ENCODE measurements around the gene ACTL7A.
"Not testable (repeated sequence)": the region's sequence is repeated elsewhere in the genome, so short reads cannot be mapped to it uniquely, and the experiment has no call there.

ACTL7A gene

DNA sequence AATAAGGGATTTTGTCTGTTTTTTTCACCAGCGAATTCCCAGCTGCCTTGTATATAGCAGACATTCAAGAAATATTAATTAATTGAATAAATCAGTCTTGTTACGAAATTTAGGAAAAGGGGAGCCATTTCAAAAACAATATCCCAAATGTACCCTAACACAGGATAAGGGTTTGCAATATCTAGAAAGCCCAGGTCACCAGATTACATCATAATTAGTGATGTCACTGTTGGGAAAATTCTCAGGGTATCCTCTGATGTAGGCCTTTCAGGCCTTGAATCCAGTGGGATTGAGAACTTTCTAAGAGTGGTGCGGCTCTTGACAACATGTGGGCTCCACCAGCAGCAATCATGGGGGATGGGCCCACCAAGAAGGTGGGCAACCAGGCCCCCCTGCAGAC lies at the start of gene ACTL7A:
ACTL7A (plus strand) TSS at position 270 of the 400 bp plus-strand sequence; CDS start at position 327, 57 bp downstream.
- FAIRE-seq, result no peak

DNA sequence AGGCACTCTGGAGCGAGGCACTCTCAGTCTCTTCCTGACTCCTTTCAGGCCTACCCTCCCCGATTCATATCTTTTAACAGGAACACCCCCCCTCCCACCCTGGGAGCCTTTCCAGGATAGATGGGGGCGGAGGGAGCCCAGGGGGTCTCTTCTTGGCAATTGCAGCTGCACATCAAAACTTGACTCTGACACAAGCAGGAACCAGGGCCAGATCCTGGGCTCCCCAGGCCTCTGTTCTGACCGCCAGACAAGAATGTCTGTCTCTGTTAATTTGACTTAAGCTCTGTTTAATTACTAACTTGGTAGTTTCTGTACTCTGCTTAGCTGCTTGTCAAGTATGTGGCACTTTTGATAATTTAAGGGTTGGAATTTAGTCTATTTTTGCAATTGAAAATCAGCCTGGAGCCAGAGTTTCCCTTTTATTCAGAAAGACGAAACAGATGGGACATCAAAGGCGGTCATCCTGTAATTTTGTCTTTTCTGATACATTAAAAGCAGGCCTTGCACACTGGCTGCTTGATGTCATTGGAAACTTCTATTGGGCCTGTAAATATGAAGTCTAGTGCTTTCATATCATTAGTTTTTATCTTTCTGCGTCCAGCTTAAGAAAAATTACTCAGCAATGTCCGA lies 49.6 kb upstream of the ACTL7A start:
- FAIRE-seq, result no peak

DNA sequence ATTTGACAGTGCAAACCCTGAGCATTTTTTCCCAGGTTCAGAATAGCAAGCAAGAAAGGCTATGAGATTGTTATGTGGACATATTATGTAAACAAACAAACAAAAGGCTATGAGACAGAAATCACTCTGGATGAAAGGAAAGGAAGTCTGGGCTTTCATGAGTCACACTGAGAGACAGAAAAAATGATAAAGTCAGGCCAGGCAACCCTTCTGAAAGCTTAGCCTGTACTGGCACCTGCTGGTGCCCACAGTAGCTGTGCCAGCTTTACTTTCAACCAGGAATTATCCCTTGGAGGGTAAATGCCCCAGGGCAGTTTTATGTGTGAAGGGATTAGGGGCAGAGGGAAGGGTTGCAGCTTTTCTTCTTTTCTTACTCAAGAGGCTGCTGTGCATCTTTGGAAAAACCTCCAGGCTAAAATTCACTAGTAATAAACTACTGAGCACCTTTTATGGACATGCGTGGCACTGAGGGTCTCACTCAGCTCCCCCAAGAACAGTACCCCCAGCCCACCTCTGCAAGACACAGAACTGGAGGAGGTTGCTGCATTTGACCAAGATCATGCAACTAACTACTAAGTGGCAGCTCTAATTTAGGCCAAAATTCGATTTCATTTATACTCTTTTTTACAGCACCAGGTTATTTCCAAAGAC lies 48.0 kb upstream of the ACTL7A start:
- FAIRE-seq, result no peak

DNA sequence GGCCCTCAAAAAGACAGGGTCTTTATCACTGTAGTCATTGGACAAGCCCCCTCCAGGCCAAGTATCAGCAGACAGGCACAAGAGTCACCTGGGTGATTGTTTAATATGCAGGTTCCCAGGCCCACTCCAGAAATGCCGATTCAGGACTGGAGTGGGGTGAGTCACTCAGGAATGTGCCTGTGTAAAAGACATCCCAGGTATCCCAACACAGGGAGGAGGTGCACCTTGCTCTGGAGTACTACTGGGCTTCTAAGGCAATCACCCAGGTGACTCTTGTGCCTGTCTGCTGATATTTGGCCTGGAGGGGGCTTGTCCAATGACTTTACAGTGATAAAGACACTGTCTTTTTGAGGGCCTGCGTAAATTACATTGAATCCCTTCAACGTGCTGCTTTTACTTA lies 46.9 kb upstream of the ACTL7A start:
- no peak for FAIRE-seq

DNA sequence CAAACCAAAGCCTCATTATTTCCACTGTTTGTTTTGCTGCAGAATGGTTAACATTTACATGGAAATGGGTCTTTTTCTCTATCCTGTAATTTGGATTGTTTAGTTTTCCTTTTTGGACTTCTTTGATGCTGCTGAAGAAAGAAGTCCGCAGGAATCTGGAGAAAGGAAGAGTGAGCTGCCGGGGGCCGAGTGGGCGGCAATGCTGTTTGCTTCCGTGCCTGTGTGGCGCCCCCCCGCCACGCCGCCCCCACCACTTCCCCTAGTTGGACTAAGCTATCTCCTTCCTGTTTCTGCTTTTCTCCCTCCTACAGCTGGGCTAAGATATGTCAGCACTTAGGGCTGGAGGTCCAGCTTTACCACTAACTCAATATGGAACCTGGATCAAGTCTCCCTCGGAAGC lies 46.0 kb upstream of the ACTL7A start:
- FAIRE-seq, result no peak

DNA sequence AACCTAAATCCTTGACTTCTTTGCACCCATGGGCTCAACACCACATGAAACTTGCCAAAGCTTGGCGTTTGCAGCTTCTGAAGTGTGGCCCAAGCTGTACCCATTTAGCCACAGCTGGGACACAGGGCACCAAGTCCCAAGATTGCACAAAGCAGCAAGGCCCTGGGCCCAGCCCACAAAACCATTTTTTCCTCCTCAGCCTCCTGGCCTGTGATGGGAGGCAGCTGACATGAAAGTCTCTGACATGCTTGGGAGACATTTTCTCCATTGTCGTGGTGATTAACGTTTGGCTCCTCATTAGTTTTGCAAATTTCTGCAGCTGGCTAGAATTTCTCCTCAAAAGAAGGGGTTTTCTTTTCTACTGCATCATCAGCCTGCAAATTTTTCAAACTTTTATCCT lies 38.2 kb upstream of the ACTL7A start:
- no peak for FAIRE-seq

DNA sequence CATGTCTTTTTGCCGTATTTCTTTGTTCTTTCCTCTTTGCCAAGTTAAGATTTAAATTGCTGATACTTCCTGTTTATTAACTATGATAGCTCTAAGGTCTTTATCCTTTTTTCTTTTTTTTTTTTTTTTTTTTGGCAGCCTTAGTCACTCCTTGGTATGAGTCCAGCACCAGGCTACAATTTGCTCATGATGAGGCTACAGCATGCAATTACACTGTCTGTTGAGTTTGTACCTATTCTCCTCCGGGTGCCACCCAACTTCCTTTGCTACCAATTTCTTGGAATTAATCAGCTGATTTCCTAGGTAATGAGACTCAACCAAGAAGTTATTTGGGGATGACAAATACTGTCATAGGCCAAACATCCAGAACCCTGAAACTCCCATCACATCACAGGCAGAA lies 31.8 kb upstream of the ACTL7A start:
- FAIRE-seq, result no peak

GRCh38 chr9:108831496-108832178 lies 30.4 kb upstream of the ACTL7A start:
- no peak for FAIRE-seq

GRCh38 chr9:108832179-108832500 lies 29.9 kb upstream of the ACTL7A start:
- FAIRE-seq, result no peak

DNA sequence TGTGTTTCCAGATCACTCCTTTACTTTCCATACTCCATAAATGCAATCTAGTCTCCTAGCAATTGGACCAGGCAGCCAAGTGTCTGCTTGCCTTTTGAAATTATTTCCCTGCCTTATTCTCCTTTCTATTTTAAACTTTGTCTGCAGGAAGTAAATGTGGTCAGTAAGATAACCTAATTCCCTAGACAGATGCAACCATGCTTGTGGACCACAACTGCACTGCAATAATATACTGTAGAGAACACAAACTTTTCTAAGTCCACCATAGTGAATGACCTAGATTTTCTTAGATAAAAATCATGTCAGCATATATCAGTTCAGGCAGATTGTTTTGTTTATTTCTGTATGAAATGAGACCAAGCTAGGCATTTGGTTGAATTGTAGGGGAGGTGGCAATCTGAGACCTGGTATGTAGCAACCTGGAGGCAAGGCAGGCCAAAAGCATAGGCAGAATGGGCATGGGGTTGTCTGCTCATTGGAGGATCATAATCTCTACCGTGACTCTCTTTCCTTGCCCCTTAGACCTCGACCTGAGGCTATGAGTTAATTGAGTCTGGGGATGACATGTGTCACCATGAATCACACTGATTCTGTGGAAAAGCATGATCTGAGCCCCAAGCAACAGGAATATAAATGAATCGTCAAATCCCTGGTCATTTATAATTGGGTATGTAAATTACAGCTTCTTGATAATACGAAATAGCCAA lies 27.0 kb upstream of the ACTL7A start:
- no peak for FAIRE-seq

DNA sequence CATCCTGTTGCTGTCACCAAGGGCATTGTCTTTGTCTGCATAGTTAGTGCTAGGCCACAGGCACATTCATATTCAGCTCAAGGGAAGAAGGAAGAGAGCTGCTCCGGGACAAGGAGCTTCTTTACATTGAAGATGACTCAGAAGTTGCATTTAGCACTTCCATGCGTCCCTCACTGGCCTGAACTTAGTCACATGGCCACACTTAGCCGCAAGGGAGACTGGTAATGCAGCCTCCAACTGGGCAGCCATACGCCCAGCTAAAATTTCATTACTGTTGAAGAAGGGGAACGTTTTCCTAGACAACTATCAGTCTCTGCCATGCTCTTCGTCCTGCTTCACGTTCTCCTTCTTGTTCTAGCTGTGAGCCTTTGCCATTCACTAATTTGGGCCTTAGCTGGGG lies 26.2 kb upstream of the ACTL7A start:
- no peak for FAIRE-seq

DNA sequence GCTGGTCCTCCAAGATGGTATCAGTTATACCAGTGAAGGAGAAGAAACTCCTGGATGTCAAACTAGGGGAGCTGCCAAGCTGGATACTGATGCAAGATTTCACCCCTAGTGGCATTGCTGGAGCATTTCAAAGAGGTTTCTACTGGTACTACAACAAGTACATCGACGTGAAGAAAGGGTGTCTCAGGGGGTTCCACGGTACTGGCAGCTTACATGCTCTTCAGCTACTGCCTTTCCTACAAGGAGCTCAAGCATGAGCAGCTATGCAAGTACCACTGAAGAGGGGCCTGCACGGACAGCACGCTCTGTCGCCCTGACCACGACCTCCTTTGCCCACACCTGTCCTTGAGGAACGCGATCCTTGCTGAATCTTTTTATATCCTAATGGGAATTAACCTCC lies 25.7 kb upstream of the ACTL7A start:
- FAIRE-seq, result no peak

DNA sequence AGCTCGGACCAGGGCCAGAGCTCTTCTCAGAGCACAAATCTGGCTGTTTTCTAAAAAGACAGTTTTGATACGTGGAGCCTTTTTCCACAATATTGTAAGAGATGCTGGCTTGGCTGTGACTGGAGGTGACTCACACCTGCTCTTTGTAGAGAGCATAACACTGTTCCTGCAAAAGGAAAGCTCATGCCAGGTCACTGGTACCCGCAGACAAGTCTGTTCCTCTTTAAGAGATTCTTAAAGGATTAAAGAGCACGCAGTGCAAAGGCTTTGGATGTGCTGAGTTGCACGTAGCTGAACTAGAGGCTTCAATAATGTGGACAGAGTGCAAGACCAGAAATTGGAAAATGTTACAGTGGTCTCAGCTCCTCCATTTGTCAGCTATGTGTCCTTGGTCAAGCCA lies 25.3 kb upstream of the ACTL7A start:
- FAIRE-seq, result no peak

DNA sequence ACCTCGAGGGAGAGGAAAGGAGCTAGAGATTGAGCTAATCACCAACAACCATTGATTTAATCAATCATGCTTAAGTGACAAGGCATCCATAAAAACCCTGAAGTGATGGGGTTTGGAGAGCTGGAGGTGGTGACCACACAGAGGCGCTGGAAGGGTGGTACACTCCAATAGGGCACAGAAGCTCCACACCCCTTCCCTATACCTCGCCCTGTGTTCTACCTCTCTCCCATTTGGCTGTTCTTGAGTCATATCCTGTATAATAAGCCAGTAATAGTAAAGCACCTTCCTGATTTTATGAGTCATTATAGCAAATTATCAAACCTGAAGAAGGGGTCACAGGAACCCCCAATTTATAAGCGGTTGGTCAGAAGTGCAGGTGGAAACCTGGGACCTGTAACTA lies 24.5 kb upstream of the ACTL7A start:
- FAIRE-seq, result no peak

GRCh38 chr9:108838017-108838416 lies 24.0 kb upstream of the ACTL7A start:
- no peak for FAIRE-seq

DNA sequence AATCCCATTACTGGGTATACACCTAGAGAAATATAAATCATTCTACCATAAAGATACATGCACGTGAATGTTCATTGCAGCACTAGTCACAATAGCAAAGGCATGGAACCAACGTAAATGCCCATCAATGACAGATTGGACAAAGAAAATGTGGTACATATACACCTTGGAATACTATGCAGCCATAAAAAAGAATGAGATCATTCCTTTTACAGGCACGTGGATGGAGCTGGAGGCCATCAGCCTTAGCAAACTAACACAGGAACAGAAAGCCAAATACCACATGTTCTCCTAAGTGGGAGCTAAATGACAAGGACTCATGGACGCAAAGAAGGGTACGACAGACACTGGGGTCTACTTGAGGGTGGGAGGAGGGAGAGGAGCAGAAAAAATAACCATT lies 22.5 kb upstream of the ACTL7A start:
- FAIRE-seq, result not testable (repeated sequence)

GRCh38 chr9:108842610-108843295 lies 19.3 kb upstream of the ACTL7A start:
- FAIRE-seq, result no peak

DNA sequence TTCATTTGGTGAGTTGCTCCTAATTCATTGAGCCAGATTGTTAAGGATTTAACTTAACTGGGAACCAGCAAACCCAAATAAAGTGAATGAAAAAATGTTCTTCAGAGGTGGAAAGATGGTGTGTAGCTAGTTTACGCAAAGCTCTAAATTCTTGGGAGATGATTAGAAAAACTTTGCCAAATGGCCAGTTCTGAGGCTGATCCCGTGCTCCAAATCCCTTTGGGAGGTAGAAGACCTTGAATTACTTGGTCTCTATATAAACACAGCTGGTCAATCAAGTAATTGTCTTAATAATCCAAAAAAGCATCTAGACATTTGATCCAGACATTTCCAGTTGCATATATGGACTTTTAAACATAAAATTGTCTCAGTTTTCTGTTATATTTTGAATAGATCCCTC lies 17.7 kb upstream of the ACTL7A start:
- no peak for FAIRE-seq

DNA sequence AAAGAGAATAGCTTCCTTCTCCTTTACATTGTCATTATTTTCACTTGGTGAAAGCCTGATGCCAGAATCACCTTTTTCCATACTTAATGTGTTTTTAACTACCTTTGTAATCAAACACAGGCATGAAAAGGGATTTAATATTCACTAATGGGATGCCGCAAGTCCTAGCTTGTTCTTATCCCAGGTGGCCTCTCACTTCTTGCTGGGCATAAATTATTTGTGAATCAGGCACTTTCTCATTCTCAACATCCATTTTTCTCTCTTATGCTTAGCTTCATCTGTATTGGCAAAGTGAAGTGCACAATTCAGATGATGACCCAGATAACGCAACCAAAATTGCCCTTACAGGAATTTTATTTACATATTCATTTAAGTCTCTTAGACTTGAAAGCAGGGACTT lies 17.2 kb upstream of the ACTL7A start:
- no peak for FAIRE-seq

GRCh38 chr9:108845507-108845906 lies 16.6 kb upstream of the ACTL7A start:
- FAIRE-seq, result no peak

DNA sequence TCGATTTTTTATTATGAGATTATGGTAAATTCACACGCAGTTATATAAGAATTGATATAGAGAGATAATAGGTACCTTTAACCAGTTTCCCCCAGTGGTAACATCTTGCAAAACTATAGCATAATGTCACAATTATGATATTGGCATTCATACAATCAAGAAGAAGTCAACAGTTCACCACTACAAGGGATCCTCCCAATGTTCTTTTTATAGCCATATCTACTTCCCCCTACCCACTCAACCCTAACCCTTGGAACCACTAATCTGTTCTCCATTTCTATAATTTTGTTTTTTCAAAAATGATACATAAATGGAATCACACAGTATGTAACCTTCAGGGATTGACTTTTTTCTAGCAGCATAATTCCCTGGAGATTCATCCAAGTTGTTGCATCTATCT lies 16.1 kb upstream of the ACTL7A start:
- no peak for FAIRE-seq

DNA sequence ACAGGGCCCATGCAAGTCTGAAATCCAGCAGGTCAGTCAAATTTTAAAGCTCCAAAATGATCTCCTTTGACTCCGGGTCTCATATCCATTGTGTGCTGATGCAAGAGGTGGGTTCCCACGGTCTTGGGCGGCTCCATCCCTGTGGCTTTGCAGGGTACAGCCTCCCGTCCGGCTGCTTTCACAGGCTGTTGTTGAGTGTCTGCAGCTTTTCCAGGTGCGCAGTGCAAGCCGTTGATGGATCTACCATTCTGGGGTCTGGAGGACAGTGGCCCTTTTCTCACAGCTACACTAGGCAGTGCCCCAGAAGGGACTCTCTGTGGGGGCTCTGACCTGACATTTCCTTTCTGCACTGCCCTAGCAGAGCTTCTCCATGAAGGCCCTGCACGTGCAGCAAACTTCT lies 13.8 kb upstream of the ACTL7A start:
- FAIRE-seq, result not testable (repeated sequence)

DNA sequence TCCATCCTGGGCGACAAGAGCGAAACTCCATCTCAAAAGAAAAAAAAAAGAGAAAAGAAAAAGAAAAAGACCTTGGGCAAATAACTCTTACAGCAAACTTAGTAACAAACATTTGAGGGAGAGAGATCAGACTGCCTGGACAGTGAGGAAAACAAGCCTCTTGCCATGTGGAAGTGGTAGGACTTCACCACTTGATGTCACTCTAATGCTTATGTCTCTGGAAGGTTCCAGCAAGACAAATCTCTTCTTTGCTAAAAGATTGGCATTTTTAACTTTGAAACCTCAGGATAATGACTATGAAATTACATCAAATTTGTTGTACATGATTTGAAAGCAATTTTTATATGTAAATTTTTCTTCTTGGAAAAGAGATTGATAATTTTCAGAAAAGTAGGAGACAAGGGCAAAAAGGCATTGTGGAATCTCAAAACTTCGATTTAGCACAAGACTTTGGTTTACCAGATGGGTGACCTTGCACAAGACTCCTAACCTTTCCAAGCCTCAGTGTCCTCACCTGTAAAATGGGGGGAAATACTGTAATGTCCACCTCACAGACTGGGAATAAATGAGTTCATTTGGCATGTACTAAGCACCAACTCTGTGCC lies 11.7 kb upstream of the ACTL7A start:
- no peak for FAIRE-seq
